ENCODE data around the gene LIX1. TPM values are rescaled to one million over a fixed set of nuclear protein-coding genes. Genes with fewer than 3 reads are reported as not detected.

The LIX1 gene
- polyA plus RNA-seq, 1 donor from 2014 or later: 1.9 TPM

DNA sequence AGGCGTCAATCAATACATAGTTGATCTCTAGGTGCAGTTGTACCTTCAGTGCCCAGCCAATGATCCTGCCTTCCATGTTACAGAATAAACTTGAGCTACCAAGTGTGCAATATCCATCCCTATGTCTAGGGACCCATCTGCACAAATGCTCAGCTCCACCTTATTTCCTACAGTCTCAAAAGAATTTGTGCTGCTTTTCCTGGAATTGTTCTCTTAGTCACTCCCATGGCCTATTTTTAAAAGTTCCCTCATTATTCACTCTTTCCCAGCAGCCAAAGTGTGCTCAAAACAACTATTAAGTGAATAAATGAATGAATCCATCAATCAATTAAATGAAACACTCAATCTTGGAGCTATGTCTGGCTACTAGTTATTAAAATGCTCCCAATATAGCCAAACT lies 14.7 kb downstream of the LIX1 start:
- H3K9me2 ChIP-seq (ENCODE audit: insufficient read depth, low read length): no peaks in the 10 kb centered on the region
- H3K36me3 ChIP-seq (ENCODE audit: insufficient read depth, low read length): no peaks in the 10 kb centered on the region
- no peaks in the 10 kb centered on the region for H3K27me3 ChIP-seq (ENCODE audit: insufficient read depth, low read depth, low read length)
- no peak overlapping the region for H2AFZ ChIP-seq (ENCODE audit: low read depth, low read length)
- no peak overlapping the region for H3K4me3 ChIP-seq (ENCODE audit: low read length)
- TF ChIP-seq POLR2AphosphoS5 (IDR thresholded peaks at IDR 0.05): no peak
- no peak for TF ChIP-seq EZH2 (IDR thresholded peaks at IDR 0.05; ENCODE audit: borderline replicate concordance, insufficient read depth, low read length, poor library complexity, severe bottlenecking)
- TF ChIP-seq TAF1 (IDR thresholded peaks at IDR 0.05; ENCODE audit: low read depth): no peak
- no peak for TF ChIP-seq EP300 (conservative IDR thresholded peaks at IDR 0.05; ENCODE audit: poor library complexity, severe bottlenecking)
- no peak for TF ChIP-seq RAD21 (conservative IDR thresholded peaks at IDR 0.05)
- TF ChIP-seq, protein P1, sequence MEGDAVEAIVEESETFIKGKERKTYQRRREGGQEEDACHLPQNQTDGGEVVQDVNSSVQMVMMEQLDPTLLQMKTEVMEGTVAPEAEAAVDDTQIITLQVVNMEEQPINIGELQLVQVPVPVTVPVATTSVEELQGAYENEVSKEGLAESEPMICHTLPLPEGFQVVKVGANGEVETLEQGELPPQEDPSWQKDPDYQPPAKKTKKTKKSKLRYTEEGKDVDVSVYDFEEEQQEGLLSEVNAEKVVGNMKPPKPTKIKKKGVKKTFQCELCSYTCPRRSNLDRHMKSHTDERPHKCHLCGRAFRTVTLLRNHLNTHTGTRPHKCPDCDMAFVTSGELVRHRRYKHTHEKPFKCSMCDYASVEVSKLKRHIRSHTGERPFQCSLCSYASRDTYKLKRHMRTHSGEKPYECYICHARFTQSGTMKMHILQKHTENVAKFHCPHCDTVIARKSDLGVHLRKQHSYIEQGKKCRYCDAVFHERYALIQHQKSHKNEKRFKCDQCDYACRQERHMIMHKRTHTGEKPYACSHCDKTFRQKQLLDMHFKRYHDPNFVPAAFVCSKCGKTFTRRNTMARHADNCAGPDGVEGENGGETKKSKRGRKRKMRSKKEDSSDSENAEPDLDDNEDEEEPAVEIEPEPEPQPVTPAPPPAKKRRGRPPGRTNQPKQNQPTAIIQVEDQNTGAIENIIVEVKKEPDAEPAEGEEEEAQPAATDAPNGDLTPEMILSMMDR (IDR thresholded peaks at IDR 0.05; ENCODE audit: poor library complexity, severe bottlenecking): no peak
- no peak for TF ChIP-seq SMC3 (conservative IDR thresholded peaks at IDR 0.05; ENCODE audit: poor library complexity)
- no peak for TF ChIP-seq MXI1 (conservative IDR thresholded peaks at IDR 0.05; ENCODE audit: poor library complexity, severe bottlenecking)
- TF ChIP-seq, protein P2, sequence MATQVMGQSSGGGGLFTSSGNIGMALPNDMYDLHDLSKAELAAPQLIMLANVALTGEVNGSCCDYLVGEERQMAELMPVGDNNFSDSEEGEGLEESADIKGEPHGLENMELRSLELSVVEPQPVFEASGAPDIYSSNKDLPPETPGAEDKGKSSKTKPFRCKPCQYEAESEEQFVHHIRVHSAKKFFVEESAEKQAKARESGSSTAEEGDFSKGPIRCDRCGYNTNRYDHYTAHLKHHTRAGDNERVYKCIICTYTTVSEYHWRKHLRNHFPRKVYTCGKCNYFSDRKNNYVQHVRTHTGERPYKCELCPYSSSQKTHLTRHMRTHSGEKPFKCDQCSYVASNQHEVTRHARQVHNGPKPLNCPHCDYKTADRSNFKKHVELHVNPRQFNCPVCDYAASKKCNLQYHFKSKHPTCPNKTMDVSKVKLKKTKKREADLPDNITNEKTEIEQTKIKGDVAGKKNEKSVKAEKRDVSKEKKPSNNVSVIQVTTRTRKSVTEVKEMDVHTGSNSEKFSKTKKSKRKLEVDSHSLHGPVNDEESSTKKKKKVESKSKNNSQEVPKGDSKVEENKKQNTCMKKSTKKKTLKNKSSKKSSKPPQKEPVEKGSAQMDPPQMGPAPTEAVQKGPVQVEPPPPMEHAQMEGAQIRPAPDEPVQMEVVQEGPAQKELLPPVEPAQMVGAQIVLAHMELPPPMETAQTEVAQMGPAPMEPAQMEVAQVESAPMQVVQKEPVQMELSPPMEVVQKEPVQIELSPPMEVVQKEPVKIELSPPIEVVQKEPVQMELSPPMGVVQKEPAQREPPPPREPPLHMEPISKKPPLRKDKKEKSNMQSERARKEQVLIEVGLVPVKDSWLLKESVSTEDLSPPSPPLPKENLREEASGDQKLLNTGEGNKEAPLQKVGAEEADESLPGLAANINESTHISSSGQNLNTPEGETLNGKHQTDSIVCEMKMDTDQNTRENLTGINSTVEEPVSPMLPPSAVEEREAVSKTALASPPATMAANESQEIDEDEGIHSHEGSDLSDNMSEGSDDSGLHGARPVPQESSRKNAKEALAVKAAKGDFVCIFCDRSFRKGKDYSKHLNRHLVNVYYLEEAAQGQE (IDR thresholded peaks at IDR 0.05; ENCODE audit: borderline replicate concordance): no peak
- no peak overlapping the region for H3K27ac ChIP-seq (ENCODE audit: low read length)
- H3K79me2 ChIP-seq (replicated peaks; ENCODE audit: insufficient read depth, low read length): no peaks in the 10 kb centered on the region
- no peaks in the 10 kb centered on the region for H3F3A ChIP-seq (ENCODE audit: insufficient read depth, low read length, poor library complexity, severe bottlenecking)
- no peak overlapping the region for H3K4me2 ChIP-seq (ENCODE audit: low read length)
- H3K9ac ChIP-seq (ENCODE audit: low read length): no peak overlapping the region
- no peaks in the 10 kb centered on the region for H4K20me1 ChIP-seq (ENCODE audit: insufficient read depth)
- H3K9me3 ChIP-seq (ENCODE audit: low read length): no peaks in the 10 kb centered on the region

DNA sequence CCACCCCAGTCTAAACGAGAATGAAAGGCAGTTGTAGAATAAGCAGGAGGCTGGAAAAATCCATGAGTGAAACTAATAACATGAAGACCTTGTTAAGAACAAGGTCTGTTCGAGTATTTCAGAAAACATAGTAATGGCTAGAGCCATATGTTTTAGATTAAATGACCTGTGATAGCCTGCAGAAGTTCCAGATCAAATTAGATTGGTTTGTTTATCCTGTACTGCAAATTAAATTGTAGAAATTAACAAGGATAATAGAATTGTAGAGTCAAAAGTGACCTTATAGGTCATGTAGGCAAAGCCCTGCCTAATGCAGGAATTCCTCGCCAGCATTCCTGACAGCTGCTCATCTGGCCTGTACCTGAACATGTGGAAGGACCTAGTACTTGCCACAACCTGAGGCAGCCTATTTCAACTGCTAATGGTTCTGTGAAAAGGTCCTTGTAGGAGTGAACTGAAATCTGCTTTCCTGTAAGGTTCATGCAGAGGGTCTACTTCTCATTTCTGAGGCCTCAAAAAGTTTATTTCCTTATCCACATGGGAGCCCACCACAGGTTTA lies 17.2 kb downstream of the LIX1 start:
- Histone ChIP-seq H2AFZ (ENCODE audit: low read depth, low read length) (no peak overlapping the region), H3K9me2 (ENCODE audit: insufficient read depth, low read length) (no peaks in the 10 kb centered on the region), H3K4me3 (ENCODE audit: low read length) (no peak overlapping the region), H3K9ac (ENCODE audit: low read length) (no peak overlapping the region), H3K79me2 (replicated peaks; ENCODE audit: insufficient read depth, low read length) (no peaks in the 10 kb centered on the region), H3K4me2 (ENCODE audit: low read length) (no peak overlapping the region), H4K20me1 (ENCODE audit: insufficient read depth) (no peaks in the 10 kb centered on the region), H3K9me3 (ENCODE audit: low read length) (no peaks in the 10 kb centered on the region), H3K27ac (ENCODE audit: low read length) (no peak overlapping the region), H3K36me3 (ENCODE audit: insufficient read depth, low read length) (no peaks in the 10 kb centered on the region), H3K27me3 (ENCODE audit: insufficient read depth, low read depth, low read length) (no peaks in the 10 kb centered on the region), H3F3A (ENCODE audit: insufficient read depth, low read length, poor library complexity, severe bottlenecking) (no peaks in the 10 kb centered on the region)
- TF ChIP-seq MXI1 (conservative IDR thresholded peaks at IDR 0.05; ENCODE audit: poor library complexity, severe bottlenecking) (no peak), POLR2AphosphoS5 (IDR thresholded peaks at IDR 0.05) (no peak), EZH2 (IDR thresholded peaks at IDR 0.05; ENCODE audit: borderline replicate concordance, insufficient read depth, low read length, poor library complexity, severe bottlenecking) (no peak)
- TF ChIP-seq, protein P2 (IDR thresholded peaks at IDR 0.05; ENCODE audit: borderline replicate concordance): no peak

Measured in neural cell (in vitro differentiated cells).